Spleen (tissue), 7 donors: ENCODE data around the gene PAK1.

Source experiments
- CTCF ChIP-seq, 11 experiments: fragments of 200-600 bp in 7 of 11; fragments of 450-650 bp in 4 of 11; sonication (generic) in 4 of 11; IDR thresholded peaks in 8 of 11; conservative IDR thresholded peaks in 3 of 11; 1 replicate in 7 of 11; 2 replicates in 4 of 11; pipeline versions ENCODE4 v1.4.0 to v1.8.0; 2016 to 2021; ENCODE audit warnings: antibody characterized with exemption in 11 of 11, inconsistent platforms in 4 of 11, mild to moderate bottlenecking in 1 of 11
- POLR2A ChIP-seq, 3 donors: fragments of 450-650 bp; IDR thresholded peaks; one replicate each; pipeline ENCODE4 v1.5.1; 2017; ENCODE audit warnings: antibody characterized with exemption in 3 of 3, mild to moderate bottlenecking in 1 of 3
- POLR2AphosphoS5 ChIP-seq, 3 donors: sonication (generic); formaldehyde crosslinking; IDR thresholded peaks; one replicate each; pipeline ENCODE4 v1.5.1; 2017; ENCODE audit warnings: antibody characterized with exemption in 3 of 3
- donor health status: DM: no; HTN: no; CAD: no; lungs with moderate emphysema.
- donor health status: DM: no; HTN: no; CAD: no.
- donor health status: DM: no; HTN: no; CAD: no.

GRCh38 chr11:77347948-77348347 lies 125.9 kb downstream of the PAK1 start:
- TF ChIP-seq CTCF (IDR thresholded peaks at IDR 0.05 in 8 of 11, conservative IDR thresholded peaks at IDR 0.05 in 3 of 11) (no peak), POLR2A (IDR thresholded peaks at IDR 0.05) (no peak), POLR2AphosphoS5 (IDR thresholded peaks at IDR 0.05) (no peak)
